Keratinocyte (primary cell): ENCODE data around the gene BCAS3.

Experiments
- CTCF ChIP-seq, 3 experiments: IDR thresholded peaks in 1 of 3; conservative IDR thresholded peaks in 1 of 3; optimal IDR thresholded peaks in 1 of 3; 2 replicates in 2 of 3; 3 replicates in 1 of 3; pipeline versions ENCODE3 to v1.5.1; 2011; ENCODE audit warnings: low read length in 3 of 3, mild to moderate bottlenecking in 3 of 3, moderate library complexity in 2 of 3, control low read depth in 1 of 3, inconsistent platforms in 1 of 3; ENCODE audit not compliant: insufficient read depth in 2 of 3; ENCODE audit errors: extremely low read depth in 1 of 3
- EZH2 ChIP-seq: IDR thresholded peaks from one replicate; pipeline ENCODE4 v1.6.1; 2012; ENCODE audit warnings: inconsistent platforms, mild to moderate bottlenecking, low read length, moderate library complexity

DNA sequence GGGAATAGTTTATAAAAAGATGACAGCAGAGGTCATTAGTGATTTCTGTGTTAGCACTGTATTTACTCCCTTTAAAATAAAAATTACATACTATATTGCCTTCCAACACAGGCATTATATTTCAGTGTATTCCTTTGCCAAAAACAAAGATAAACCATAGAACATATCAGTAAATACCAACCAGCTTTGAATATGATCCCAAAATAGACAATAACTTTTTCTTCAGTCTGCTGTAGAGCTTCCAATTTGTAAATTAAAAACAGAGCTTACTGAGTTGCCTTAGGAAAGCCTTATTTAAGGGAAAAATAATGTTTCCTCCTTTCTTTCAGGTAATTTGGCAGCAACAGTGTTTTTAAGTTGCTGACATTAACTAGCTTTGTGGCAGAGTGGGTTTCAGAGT is 369.9 kb downstream of the BCAS3 start:
- TF ChIP-seq CTCF (optimal IDR thresholded peaks at IDR 0.05 in 1 of 3, IDR thresholded peaks at IDR 0.05 in 1 of 3, conservative IDR thresholded peaks at IDR 0.05 in 1 of 3; ENCODE audit: extremely low read depth in 1 of 3, insufficient read depth in 2 of 3, low read length in 3 of 3) (no peak), EZH2 (no peak)
